Renal pelvis (tissue), 4 donors: ENCODE results near the gene CDC25C. TPM values are rescaled to one million over a fixed set of nuclear protein-coding genes. Genes with fewer than 3 reads are reported as not detected.

Experiments used
- DNase-seq: peaks from one replicate; pipeline ENCODE4 v3.0.0-alpha.2; 2013
- polyA plus RNA-seq, 3 donors: library from polyadenylated mRNA; unstranded; fragments of 120-200 nt; gene quantifications; one replicate each; pipeline ENCODE4 v1.2.1, GENCODE V29; 2013; ENCODE audit not compliant: insufficient read length in 3 of 3

Gene CDC25C
- polyA plus RNA-seq, 3 donors = 7.5 to 9.0 (median 8.9) TPM

GRCh38 chr5:138238034-138238433 lies 93.6 kb downstream of the CDC25C start:
- no peak for DNase-seq

Other genes starting within 250 kb of the CDC25C start
- gene WNT8A, start 247.8 kb downstream of the CDC25C start, polyA plus RNA-seq = under 1 TPM; 0.09 to 0.25 (median 0.12) TPM
- 10 to 100 TPM; 16.8 to 26.5 (median 25.8) TPM for gene NME5, start 192.4 kb downstream of the CDC25C start, polyA plus RNA-seq
- gene BRD8, start 153.2 kb downstream of the CDC25C start, polyA plus RNA-seq = 100 to 1,000 TPM; 113 to 197 (median 169) TPM
- gene KIF20A, start 152.7 kb downstream of the CDC25C start, polyA plus RNA-seq = 10 to 100 TPM; 40.5 to 50.7 (median 41.1) TPM
- gene CDC23, start 118.5 kb downstream of the CDC25C start, polyA plus RNA-seq = 10 to 100 TPM; 56.0 to 66.7 (median 60.3) TPM
- gene GFRA3, start 57.2 kb downstream of the CDC25C start, polyA plus RNA-seq = 1 to 10 TPM; 3.1 to 4.6 (median 3.2) TPM
- 10 to 100 TPM; 31.6 to 39.7 (median 35.3) TPM for gene FAM53C, start 6.5 kb upstream of the CDC25C start, polyA plus RNA-seq
- gene KDM3B, start 20.9 kb upstream of the CDC25C start, polyA plus RNA-seq = 100 to 1,000 TPM in 2 of 3 donors, 10 to 100 TPM in 1; 86.7 to 103 (median 101) TPM
- gene REEP2, start 107.3 kb upstream of the CDC25C start, polyA plus RNA-seq = 10 to 100 TPM; 11.4 to 13.9 (median 12.7) TPM
- 10 to 100 TPM; 43.5 to 66.2 (median 58.3) TPM for gene EGR1, start 133.7 kb upstream of the CDC25C start, polyA plus RNA-seq
- gene ETF1, start 211.4 kb upstream of the CDC25C start, polyA plus RNA-seq = 10 to 100 TPM; 65.9 to 81.4 (median 74.4) TPM
- 100 to 1,000 TPM; 280 to 340 (median 331) TPM for gene HSPA9, start 243.6 kb upstream of the CDC25C start, polyA plus RNA-seq